Stimulated activated CD8-positive, alpha-beta memory T cell treated with anti-CD3 and anti-CD28 coated beads, Interleukin-12 subunit alpha, Interleukin-12 subunit beta, amount 100 ng/mL, for 4 hours (primary cell): ENCODE data around the gene UTS2R.

Experiments used
- DNase-seq: peaks from one replicate; pipeline ENCODE4 v3.0.0-alpha.2; 2020; ENCODE audit warnings: low read depth

The UTS2R gene

GRCh38 chr17:82371333-82372248 lies at the start of gene UTS2R:
Gene UTS2R (plus strand): TSS chr17:82371765. CDS start chr17:82374325, 2,560 bp downstream.
- no peak for DNase-seq

- no peak for DNase-seq
Observed at GRCh38 chr17:82321947-82322466, 49.6 kb upstream of the UTS2R start.

- DNase-seq = no peak
Observed at GRCh38 chr17:82322526-82323453, 48.8 kb upstream of the UTS2R start.

GRCh38 chr17:82323514-82324234 lies 47.9 kb upstream of the UTS2R start:
- DNase-seq = no peak

- no peak for DNase-seq
Observed at GRCh38 chr17:82324566-82325285, 46.8 kb upstream of the UTS2R start.

GRCh38 chr17:82325286-82326180 lies 46.0 kb upstream of the UTS2R start:
- DNase-seq = no peak

- no peak for DNase-seq
Observed at GRCh38 chr17:82327289-82327688, 44.3 kb upstream of the UTS2R start.

- no peak for DNase-seq
Observed at GRCh38 chr17:82327757-82328140, 43.8 kb upstream of the UTS2R start.

- no peak for DNase-seq
Observed at GRCh38 chr17:82328141-82328993, 43.2 kb upstream of the UTS2R start.

GRCh38 chr17:82328994-82329507 lies 42.5 kb upstream of the UTS2R start:
- DNase-seq = no peak

- DNase-seq = no peak
Observed at GRCh38 chr17:82329683-82330321, 41.8 kb upstream of the UTS2R start.

GRCh38 chr17:82330322-82331239 lies 41.0 kb upstream of the UTS2R start:
- no peak for DNase-seq

- no peak for DNase-seq
Observed at GRCh38 chr17:82331345-82331939, 40.1 kb upstream of the UTS2R start.

GRCh38 chr17:82332669-82333278 lies 38.8 kb upstream of the UTS2R start:
- no peak for DNase-seq

GRCh38 chr17:82333279-82334171 lies 38.0 kb upstream of the UTS2R start, which contains the start of gene SECTM1:
Gene SECTM1 (minus strand): TSS chr17:82333766. CDS start chr17:82327240, 6,526 bp downstream.
- no peak for DNase-seq
